Tibial artery (tissue), 4 donors: ENCODE data around the gene BTG4.

Experiments used
- DNase-seq, 2 donors: peaks; one replicate each; pipeline ENCODE4 v3.0.0-alpha.2; 2019
- H3K27ac ChIP-seq, 2 donors: fragments of 200-600 bp; sonication (generic) in 1 of 2; 1 replicate in 1 of 2; 2 replicates in 1 of 2; pipeline ENCODE4 v1.5.1; 2018 to 2019; ENCODE audit warnings: mild to moderate bottlenecking in 1 of 2
- H3K27me3 ChIP-seq, 2 donors: fragments of 200-600 bp; sonication (generic) in 1 of 2; one replicate each; pipeline versions ENCODE4 v1.5.1 to v1.6.0; 2016 to 2019
- H3K36me3 ChIP-seq, 3 donors: fragments of 200-600 bp; sonication (generic) in 2 of 3; one replicate each; pipeline ENCODE4 v1.5.1; 2016 to 2019; ENCODE audit warnings: mild to moderate bottlenecking in 2 of 3
- H3K4me1 ChIP-seq, 4 donors: fragments of 200-600 bp; sonication (generic) in 2 of 4; 1 replicate in 3 of 4; 2 replicates in 1 of 4; pipeline ENCODE4 v1.5.1; 2016 to 2019
- H3K4me3 ChIP-seq, 2 donors: fragments of 200-600 bp; sonication (generic) in 1 of 2; 1 replicate in 1 of 2; 2 replicates in 1 of 2; pipeline ENCODE4 v1.5.1; 2018 to 2019; ENCODE audit warnings: mild to moderate bottlenecking in 2 of 2
- H3K9me3 ChIP-seq, 3 donors: fragments of 200-600 bp; sonication (generic) in 1 of 3; one replicate each; pipeline ENCODE4 v1.5.1; 2016 to 2019
- CTCF ChIP-seq, 2 experiments: fragments of 200-600 bp in 1 of 2; fragments of 450-650 bp in 1 of 2; IDR thresholded peaks; one replicate each; pipeline ENCODE4 v1.5.1; 2017 to 2019; ENCODE audit warnings: antibody characterized with exemption in 2 of 2, mild to moderate bottlenecking in 1 of 2, moderate library complexity in 1 of 2
- intact Hi-C: fragments of 100-400 bp; cut with DNase I; formaldehyde crosslinking; loops from one replicate; pipeline ENCODE4 v1.15.0; 2023; ENCODE audit warnings: low total_unique reads

The BTG4 gene

GRCh38 chr11:111445586-111445985 is 66.6 kb downstream of the BTG4 start:
- H3K27me3 ChIP-seq = no peaks in the 10 kb centered on the region
- intact Hi-C loops = loop anchor here (5.0 kb wide), 1 partner anchor 163 kb away; no protein-coding TSS in a partner anchor
- no peaks in the 10 kb centered on the region for H3K4me1 ChIP-seq
- no peak for TF ChIP-seq CTCF (IDR thresholded peaks at IDR 0.05)
- H3K9me3 ChIP-seq = no peaks in the 10 kb centered on the region
- H3K27ac ChIP-seq = no peak overlapping the region
- DNase-seq = no peak
- no peaks in the 10 kb centered on the region for H3K36me3 ChIP-seq
- H3K4me3 ChIP-seq = no peak overlapping the region
